Stomach (tissue), 4 donors: Measurements from ENCODE around the gene CDK19.

Source experiments
- CTCF ChIP-seq, 7 experiments: fragments of 450-650 bp in 4 of 7; fragments of 200-600 bp in 3 of 7; sonication (generic) in 3 of 7; IDR thresholded peaks; one replicate each; pipeline ENCODE4 v1.5.1; 2016 to 2019; ENCODE audit warnings: antibody characterized with exemption in 7 of 7, control low read depth in 2 of 7, mild to moderate bottlenecking in 1 of 7
- POLR2A ChIP-seq, 4 donors: fragments of 450-650 bp; IDR thresholded peaks; one replicate each; pipeline ENCODE4 v1.6.1; 2016; ENCODE audit warnings: antibody characterized with exemption in 4 of 4, control low read depth in 2 of 4, mild to moderate bottlenecking in 1 of 4, moderate library complexity in 1 of 4
- POLR2AphosphoS5 ChIP-seq, 3 donors: sonication (generic); formaldehyde crosslinking; IDR thresholded peaks; one replicate each; pipeline ENCODE4 v1.6.1; 2016; ENCODE audit warnings: antibody characterized with exemption in 3 of 3

GRCh38 chr6:110609101-110609500 is 206.2 kb downstream of the CDK19 start:
- TF ChIP-seq CTCF (IDR thresholded peaks at IDR 0.05) (no peak), POLR2A (IDR thresholded peaks at IDR 0.05) (no peak), POLR2AphosphoS5 (IDR thresholded peaks at IDR 0.05) (no peak)
